GM19397 (cell line): Measurements from ENCODE around the gene RNF32.
"Not testable (repeated sequence)": the region's sequence is repeated elsewhere in the genome, so short reads cannot be mapped to it uniquely, and the experiment has no call there.

ENCODE experiments used
- ATAC-seq: cut with Tn5 transposase; IDR thresholded peaks from one replicate; pipeline ENCODE4 v1.9.1; 2021; ENCODE audit warnings: mild to moderate bottlenecking, moderate library complexity; ENCODE audit not compliant: unreplicated experiment

Gene RNF32

DNA sequence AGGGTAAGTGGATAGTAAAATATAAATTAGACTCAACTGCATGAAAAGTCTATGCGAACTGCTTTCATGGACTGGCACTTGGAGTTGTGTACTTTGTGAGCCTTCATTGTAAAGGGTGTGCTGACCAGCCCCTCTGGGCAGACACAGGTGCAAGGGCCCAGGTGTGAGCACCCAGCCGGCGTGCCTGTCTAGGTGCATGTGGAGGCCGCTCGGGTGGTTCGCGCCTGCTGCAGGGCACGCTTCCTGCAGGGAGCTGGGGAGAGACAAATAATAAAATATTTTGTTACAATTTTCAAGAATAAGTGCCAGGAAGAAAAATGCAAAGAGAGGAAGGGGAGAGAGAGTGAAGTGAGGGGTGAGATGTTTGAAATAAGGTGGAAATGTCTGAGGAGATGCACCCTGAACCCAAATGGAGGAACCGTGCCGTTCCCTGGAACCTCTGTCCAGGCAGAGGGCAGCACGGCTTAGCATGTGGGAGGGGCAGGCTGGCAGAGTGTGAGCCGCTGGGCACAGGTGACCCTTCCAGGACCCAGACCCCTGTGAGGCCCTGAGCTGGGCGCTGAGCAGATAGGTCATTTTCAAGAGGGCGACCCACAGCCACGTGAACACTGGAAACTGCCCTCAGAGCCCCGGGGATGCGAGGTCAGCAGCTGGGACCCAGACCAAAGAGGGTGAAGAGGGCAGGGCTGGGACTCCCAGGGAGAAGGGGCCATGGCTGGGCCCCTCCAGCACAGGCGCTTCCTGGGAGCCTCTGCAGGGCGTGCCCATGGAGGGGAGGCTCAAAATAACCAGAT, 28.7 kb downstream of the RNF32 start:
- ATAC-seq: no peak

DNA sequence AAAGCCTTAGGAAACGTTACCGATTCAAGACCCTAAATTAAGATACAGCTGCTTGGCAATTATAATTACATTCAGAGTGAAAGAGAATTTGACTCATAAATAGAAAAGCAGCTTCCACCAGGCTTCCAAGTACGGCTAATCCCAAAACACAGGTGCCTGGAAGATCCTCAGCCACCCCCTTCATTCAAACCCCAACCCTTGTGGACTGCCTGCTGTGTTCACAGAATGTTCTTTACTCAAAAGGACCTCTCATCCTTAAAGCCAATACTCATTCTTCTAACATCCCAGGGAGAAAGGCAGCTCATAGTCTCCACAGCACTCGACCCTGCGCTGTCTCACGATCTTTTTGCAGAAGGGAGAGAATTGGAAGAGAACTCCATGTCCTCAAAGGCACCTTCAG, 32.9 kb downstream of the RNF32 start:
- ATAC-seq: no peak

DNA sequence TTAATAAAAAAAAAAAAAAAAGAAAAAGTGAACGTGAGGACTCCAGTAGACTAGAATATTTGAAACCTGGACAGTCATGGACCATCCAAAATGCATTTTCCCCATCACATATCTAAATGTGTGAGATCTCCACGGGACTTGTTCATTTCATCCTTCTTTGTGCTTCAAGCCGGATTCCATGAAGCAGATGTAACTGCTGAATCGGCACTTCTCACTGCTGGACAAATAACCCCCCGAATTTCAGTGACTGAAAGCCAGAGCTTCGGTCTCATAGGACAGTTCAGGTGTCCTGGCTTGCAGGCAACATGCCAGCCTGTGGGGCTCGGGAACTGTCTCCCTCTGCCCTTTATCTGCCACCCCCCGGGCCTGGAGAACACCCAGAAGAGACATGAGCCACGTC, 33.3 kb downstream of the RNF32 start:
- ATAC-seq: no peak

DNA sequence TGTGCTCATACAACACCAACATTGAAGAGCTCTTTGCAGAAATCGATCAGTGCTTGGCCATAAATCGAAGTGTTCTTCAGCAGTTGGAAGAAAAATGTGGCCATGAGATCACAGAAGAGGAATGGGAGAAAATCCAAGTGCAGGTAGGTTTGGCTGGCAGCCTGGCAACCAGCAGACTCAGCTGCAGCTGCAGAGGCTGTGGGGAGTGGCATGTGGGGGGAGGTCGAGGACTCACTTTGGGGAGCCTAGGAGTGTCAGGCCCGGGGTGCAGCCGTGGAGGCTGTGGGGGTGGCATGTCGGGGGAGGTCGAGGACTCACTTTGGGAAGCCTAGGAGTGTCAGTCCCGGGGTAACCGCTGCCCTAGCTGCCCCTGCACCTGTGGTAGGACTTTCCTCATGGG, 35.1 kb downstream of the RNF32 start:
- no peak for ATAC-seq

DNA sequence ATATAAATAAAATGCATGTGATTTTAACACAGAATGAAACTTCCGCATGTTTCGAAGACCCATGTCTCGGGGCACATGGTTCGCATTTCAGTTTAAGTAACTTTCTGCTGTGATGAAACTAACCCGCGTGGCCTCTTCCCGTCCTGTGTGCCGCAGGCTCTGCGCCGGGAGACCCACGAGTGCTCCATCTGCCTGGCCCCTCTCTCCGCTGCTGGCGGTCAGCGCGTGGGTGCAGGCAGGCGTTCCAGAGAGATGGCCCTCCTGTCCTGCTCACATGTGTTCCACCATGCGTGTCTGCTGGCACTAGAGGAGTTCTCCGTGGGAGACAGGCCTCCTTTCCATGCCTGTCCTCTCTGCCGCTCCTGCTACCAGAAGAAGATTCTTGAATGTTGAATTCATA, 35.7 kb downstream of the RNF32 start:
- ATAC-seq: no peak

DNA sequence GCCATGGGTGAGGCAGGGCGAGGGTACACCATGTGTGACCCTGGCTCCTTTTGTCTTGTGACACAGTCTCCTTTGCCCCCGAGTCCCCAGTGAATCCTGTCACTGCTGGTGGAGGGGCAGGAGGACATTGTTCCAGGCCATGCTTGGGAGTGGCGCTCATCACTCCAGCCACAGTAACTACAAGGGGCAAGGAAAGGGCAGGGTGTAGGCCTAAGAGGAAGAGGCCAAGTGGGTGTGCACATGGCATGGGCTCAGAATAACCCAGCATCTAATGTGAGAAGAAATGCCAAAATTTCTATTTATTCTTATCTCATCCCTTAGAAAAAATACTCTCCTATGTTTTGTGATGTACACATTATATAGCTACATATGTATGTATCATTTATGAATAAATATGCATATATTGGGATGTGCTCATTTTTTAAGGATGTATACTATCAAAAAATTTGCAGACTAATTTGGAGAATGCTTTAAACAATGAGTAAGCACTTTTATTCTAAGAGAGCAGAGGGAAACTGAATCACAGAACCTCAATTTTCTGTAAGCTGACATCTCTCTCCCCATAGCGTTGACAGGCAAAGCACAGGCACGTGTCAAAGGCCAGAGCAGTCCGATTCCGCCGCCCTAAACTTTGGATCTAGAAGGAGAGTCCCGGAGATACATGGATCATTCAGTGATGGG, 36.9 kb downstream of the RNF32 start:
- ATAC-seq: no peak

DNA sequence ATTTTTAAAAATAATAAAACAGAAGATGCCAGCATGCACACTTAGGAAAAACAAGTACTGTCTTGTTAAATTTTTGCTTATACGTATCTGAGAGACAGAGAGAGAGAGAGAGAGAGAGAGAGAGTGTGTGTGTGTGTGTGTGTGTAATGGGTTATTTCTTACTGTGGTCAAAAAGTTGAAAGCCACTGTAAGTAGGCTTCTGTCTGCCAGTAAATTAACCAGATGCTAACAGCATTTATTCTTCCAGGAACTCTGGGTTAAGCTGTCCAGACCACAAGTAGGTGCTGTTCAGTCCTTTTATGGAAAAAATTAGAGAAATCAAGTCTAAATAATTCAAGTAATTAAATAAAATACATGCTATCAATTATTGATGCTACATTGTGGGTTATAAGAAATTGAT, 39.7 kb downstream of the RNF32 start:
- ATAC-seq: no peak

DNA sequence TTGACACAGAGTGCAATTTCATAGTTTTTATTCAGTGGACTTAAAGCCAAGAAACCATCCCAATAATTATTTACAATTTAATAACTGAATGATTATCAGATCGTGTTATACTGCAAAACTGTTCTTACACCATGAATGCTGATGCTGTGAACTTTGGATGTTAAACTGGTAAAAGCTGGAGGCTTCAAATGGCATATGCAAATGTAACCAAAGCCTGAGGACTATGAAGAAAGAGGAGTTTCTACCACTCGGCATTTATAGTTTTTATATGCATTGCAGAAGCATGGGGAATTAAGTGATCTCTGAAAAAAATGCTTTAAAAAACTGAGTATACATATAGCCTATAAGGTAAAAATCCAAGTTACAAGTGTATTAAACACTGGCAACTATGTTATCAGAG, 42.4 kb downstream of the RNF32 start:
- ATAC-seq: no peak

DNA sequence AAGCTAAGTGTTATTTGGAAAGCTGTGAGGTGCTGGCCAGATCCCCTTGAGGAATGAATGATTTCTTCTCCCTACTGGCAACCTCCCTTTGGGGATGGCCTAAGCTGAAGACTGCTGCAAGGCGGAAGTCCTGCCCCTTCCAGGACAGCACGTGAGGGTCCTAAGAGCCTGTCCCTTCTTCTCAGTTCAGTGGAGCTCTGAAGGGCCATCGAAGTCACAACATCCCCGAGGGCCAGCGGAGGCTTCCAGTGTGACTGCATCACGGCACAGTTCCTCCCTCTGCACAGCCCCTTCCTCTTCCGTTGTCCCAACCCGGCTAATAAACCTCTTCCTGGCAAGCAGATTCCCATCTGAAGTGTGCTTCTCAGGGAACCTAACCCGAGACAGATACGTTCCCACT, 43.7 kb downstream of the RNF32 start:
- ATAC-seq: no peak

DNA sequence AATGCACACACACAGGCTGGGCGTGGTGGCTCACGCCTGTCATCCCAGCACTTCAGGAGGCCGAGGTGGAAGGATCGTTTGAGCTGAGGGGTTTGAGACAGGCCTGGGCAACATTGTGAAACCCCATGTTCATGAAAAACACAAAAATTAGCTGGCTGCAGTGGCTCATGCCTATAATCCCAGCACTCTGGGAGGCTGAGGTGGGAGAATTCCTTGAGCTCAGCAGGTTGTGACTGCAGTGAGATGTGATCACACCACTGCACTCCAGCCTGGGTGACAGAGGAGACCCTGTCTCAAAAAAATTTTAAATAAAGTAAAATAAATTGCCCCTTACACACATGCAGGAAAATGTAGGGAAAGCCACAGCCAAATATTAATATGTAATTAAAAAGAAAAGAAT, 44.1 kb downstream of the RNF32 start:
- ATAC-seq: no peak

DNA sequence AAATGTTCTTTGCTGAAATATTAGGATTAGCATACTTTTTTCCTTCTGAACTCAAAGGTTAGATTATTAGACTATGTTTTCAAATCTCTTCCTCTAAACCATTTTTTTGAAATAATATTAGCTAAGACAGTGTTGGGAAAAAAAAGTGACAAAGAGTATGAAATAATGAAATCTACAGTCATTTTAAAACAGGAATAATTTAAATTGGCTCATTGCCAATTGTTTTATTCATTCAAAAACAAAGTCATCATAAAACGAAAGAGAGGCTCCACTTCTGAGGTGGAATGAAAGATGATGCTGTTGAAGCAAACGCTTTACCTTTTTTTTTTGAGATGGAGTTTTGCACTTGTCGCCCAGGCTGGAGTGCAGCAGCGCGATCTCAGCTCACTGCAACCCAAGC, 51.2 kb downstream of the RNF32 start:
- ATAC-seq: no peak

DNA sequence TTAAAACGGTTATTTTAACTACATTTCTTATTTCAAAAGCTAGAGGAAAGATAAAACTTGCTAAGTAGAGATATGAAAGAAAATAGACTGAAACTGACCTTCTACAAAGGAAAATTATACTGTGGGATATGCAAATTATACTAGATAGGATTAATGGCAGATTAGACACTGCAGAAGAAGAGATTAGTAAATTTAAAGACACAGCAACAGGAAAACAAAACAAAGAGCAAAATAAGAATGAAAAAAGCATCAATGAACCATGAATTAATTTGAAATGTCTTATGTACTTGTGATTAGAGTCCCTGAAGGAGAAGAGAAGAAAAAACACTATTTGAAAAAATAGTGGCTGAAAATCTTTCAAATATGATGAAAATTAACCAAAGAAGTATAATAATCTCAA, 52.3 kb downstream of the RNF32 start:
- no peak for ATAC-seq

DNA sequence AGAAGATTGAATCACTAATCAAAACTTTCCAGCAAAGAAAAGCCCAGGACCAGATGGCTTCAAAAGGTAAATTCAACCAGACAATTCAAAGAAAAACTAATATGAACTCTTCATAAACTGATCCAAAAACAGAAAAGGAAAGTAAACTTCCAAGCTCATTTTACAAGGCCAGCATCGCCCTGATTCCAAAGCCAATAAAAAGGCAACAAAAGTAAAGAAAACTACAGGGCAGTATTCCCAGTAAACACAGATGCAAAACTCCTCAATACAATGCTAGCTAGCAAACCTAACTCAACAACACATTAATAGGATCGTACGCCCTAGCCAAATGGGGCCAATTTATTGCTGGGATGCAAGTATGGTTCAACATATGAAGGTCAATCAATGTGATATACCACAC, 53.1 kb downstream of the RNF32 start:
- ATAC-seq: no peak

DNA sequence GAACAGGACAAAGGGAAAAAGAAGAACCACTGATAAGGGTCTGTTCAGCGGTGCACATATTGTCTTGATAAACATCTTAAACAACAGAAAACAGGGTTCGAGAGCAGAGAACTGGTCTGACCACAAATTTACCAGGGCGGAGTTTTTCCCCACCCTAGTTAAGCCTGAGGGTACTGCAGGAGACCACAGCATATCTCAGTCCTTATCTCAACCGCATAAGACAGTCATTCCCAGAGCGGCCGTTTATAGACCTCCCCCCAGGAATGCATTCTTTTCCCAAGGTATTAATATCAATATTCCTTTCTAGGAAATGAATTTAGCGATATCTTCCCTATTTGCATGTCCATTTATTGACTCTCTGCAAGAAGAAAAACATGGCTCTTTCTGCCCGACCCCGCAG, 56.7 kb downstream of the RNF32 start:
- ATAC-seq: not testable (repeated sequence)

DNA sequence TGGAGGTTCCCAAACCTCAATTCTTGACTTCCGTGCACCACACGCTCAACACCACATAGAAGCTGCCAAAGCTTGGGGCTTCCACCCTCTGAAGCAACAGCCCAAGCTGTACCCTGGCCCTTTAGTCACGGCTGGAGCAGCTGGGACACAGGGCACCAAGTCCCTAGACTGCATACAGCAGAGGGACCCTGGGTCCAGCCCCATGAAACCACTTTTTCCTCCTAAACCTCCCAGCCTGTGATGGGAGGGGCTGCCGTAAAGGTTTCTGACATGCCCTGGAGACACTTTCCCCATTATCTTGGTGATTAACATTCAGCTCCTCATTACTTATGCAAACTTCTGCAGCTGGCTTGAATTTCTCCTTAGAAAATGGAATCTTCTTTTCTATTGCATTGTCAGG, 57.9 kb downstream of the RNF32 start:
- not testable (repeated sequence) for ATAC-seq

DNA sequence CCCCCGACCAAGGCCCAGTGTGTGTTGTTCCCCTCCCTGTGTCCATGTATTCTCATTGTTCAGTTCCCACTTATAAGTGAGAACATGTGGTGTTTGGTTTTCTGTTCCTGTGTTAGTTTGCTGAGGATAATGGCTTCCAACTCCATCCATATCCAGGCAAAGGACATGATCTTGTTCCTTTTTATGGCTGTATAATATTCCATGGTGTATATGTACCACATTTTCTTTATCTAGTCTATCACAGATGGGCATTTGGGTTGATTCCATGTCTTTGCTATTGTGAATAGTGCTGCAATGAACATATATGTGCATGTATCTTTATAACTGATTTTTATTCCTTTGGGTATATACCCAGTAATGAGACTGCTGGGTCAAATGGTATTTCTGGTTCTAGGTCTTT, 61.2 kb downstream of the RNF32 start:
- ATAC-seq: not testable (repeated sequence)

DNA sequence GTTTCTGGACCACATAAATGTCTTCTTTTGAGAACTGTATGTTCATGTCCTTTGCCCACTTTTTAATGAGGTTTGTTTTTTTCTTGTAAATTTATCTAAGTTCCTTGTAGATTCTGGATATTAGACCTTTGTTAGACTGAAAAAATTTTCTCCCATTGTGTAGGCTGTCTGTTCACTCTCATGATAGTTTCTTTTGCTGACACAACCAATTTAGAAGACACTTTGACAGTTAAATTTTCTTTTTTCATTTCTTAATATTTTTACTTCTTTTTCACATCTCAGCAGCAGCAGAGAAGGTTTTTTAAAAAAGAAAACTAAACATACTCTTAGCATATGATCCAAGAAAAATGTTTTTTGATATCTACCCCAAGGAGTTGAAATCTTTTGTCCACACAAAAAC, 61.8 kb downstream of the RNF32 start:
- ATAC-seq: no peak

DNA sequence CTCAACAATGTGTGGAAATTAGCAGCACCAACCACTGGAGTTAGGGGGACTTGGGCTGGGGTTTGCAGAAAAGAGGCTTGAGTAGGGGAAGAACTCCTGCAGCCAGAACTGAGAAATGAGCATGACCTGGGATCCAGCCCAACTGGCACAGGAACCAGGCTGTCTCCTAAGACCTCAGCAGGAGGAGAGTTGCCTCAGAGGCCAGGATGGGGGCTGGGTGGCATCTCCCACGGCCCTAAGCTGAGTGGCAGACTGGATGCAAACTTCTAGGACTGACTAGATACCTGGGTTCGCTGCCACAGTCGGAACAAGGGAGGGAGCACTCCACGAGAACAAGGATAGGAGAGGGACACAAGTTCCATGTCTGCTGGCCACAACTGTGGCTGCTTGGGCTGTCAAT, 62.6 kb downstream of the RNF32 start:
- ATAC-seq: no peak

DNA sequence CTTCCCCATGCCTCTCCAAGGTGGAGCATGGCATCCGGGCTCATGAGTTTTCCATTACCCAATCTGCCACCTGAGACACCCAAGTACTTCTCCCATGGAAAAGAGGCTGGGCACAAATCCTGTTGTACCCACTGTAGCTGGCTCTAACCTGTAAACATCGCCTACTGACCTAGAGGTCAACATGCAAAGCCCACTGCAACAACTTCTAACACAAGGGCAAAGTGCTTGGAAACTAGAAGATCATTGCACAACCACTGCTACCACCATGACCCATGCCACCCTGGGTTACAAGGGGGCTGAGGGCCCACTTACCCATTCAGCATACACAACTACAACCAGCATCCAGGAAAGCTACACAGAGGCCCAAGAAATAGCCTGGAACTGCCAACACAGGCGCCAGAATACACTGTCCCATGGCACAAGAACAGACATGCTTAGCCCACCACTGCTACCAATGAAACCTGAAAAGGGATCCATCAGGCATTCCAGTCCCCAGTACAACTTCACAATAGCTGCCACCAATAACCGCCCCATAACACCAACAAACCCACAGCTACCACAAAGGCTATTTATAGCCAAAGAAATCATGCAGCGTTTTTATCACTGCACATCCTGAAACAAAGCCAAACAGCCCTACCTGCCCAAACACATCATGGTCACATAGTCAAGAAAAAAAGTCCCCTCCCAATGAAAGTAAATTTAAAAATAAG, 63.4 kb downstream of the RNF32 start:
- no peak for ATAC-seq

DNA sequence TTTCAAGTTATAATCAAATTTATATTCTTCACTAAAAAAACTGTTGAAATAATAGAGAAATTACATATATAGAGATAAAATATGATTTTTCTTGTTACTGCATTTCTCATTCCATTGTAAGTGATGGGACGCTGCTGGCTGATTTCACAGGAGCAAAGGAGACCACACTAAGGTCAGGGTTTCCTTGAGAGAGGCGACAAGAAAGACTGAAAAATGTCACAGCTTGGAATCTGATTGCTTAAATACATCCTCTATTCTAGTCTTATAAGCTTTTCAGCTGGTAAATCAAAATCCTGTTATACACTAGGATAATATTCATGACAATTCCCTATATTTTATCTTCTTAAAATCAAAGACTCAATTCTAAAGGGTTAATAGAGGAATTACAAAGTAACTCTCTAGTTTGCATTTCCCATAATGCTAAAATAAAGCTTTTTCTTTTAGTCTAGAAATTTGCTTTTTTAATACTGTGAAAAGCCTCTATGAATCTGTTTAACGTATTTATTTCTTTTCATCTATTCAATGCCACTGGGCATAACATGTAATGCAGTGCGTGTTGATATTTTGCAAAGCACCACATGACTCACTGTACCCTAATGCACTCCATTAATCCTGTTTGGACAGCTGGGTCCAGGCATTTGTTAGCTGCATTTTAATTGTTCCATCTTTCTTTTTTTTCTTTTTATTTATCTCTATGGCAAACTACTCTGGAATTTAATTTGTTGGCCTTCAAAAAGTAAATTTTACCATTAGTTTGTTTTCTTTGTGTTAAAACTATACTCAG, 81.7 kb downstream of the RNF32 start:
- no peak for ATAC-seq

DNA sequence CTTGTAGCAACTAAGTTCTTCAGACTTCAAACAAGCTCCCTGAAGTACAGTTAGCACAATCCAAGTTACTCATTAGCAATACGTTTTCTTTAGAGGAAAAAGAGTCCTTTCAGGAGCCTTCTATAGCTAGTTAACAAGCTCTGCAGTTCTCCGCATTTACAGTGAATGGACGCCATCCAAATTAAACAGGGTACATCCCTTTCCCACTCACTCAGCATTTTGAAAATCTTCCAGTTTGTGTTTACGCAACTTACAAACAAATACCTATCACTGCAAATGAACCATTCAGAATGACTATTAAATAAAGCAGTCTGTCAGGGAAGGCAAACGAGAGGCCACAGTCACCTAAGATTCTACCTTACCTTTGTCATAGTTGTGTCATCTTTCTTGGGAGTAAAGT, 84.5 kb downstream of the RNF32 start:
- ATAC-seq: no peak
